Colon (tissue), 2 donors: Measurements from ENCODE around the gene MSANTD7.
"Not testable (repeated sequence)": the region's sequence is repeated elsewhere in the genome, so short reads cannot be mapped to it uniquely, and the experiment has no call there.

Experiments used
- FAIRE-seq: peaks from 2 replicates; lab custom pipeline; 2012; peaks lifted over from hg19 to GRCh38; lab: Jason Lieb, UNC
- donor health status: control.
- donor health status: control.

MSANTD7 gene

DNA sequence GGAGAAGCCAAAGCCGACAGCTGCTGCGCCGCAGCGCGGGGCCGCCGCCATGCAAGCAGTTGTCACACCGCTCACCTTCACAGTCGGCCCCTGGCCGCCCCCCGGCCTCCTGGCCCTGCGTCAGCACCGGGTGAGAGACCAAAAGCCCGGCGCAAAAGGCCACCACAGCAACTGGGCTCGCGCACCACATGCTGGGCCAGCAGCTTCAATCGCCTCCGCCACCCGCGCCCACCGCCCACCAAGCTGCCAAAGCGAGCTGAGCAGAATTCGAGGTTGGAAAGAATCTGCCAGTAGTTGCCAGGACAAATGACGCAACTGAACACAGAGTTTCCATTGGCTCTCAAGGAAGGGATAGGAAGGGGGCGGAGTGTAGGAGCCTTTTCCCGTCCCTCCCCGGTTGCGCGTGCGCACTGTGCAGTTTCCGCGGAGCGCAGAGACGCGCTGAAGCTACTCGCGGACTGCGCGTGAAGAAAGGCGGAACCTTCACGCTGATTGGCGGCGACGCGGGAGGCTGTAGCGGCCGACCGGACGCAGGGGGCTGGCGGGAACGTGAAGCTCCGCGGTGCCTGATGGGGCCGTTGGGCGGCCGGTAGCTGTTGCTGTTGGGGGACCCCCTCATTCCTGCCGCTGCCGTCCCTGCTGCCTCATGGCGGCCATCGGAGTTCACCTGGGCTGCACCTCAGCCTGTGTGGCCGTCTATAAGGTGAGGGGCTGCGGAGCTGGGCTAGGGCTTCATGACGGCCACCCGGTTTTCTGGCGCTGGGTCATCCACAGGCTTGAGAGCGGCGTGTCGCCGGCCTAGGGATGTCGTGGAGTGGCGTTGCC lies at the start of gene MSANTD7, which contains the start of the genes CDNF and HSPA14:
Gene MSANTD7, plus strand, starts transcription at position 550 of the 825 bp plus-strand sequence. CDS start 3,979 bp downstream, outside the sequence.
Gene CDNF, minus strand, starts transcription at position 281 of the 825 bp plus-strand sequence. Its CDS starts 91 bp downstream, at position 190.
Gene HSPA14, plus strand, starts transcription at position 550 of the 825 bp plus-strand sequence. Its CDS starts 97 bp downstream, at position 647.
- FAIRE-seq: peak; percentile 62

DNA sequence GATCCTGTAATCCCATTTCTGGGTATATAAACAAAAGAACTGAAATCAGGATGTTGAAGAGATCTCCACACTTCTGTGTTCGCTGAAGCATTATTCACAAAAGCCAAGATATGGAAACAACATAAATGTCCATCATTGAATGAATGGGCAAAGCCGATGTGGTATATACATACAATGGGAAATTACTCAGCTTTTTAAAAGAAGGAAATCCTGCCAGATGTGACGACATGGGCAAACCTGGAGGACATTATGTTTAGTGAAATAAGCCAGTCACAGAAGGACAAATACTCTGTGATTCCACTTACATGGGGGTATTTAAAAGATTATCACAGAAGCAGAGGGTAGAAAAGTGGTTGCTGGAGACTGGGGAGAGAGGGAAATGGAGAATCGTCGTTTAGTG lies 39.5 kb upstream of the MSANTD7 start:
- FAIRE-seq: no peak

- FAIRE-seq: no peak
Measured at GRCh38 chr10:14800397-14800796, 37.7 kb upstream of the MSANTD7 start.

DNA sequence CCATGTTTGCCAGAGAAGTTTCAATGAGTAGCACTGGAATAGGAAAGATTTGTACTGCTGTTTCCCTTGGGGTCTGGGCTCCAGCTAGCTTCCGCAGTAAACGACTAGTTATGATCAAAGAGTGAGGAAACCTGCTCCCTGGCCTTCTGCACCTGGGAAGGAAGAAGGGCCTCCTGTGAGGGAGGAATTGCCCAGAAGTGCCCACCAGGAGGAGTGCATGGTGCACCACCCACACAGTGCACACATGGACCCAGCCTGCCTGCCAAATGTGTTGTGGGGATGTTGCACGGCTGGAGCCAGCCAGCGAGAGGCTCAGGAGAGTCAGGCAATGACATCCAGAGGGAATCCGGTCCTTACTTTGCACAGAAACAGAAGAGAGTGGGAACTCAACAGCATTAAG lies 36.4 kb upstream of the MSANTD7 start:
- FAIRE-seq: no peak

GRCh38 chr10:14803827-14804226 lies 34.3 kb upstream of the MSANTD7 start:
- no peak for FAIRE-seq

- FAIRE-seq: no peak
Measured at GRCh38 chr10:14806318-14806717, 31.8 kb upstream of the MSANTD7 start.

DNA sequence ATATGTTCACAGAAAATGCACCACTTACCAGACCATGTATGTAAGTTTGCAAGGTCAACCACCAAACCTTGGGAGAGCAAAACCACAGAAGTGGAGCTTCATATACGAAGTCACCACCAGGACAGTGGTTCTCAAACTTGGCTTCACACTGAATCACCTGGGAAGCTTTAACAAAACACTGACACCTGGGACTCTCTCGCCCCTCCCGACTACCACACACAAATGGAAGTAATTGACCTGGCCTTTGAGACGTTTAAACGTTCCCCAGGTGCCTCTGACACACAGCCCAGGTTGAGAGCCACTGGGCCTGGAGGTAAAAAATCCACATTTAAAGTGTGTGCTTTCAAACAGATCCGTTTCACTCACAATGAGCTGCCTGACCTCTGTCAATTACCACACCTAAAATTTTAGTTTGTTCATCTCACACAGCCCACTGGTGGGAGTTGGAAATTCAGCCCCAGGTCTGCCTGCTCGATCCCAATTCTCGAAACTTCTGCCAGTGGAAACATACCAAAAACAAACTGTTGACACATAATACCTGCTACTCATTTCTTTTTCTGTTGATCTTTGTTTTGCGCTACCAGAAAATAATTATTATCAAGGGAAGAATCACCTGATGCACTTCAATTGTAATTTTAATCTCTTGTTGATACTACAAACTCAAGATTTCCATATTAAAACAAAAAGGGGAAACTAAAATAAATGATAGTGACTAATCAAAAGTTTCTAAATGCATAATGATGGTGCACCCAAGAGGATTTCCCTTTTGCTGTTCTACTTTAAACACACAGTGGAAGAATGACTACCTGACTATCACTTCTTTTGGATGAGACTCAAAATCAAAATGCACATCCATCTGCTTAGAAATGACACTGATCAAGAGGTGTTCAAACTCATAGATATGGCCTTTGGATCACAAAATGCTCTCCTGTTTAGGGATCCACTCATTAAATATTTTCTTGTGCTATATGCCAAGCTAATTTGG lies 26.8 kb upstream of the MSANTD7 start:
- FAIRE-seq: no peak

- no peak for FAIRE-seq
Measured at GRCh38 chr10:14812271-14812670, 25.8 kb upstream of the MSANTD7 start.

DNA sequence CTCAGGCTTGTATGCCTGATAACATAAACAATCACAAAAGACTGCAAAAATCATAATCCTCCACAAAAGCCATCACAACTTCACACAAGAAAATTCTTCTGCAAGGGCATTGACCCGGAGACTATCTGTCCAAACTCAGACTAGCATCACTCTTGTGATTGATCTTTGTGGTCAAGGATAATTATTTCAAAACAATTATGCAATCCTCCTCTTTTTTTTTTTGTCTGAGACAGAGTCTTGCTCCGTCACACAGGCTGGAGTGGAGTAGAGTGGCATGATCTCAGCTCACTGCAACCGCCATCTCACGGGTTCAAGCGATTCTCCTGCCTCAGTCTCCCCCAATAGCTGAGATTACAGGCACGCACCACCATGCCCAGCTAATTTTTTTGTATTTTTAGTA lies 22.4 kb upstream of the MSANTD7 start:
- no peak for FAIRE-seq

DNA sequence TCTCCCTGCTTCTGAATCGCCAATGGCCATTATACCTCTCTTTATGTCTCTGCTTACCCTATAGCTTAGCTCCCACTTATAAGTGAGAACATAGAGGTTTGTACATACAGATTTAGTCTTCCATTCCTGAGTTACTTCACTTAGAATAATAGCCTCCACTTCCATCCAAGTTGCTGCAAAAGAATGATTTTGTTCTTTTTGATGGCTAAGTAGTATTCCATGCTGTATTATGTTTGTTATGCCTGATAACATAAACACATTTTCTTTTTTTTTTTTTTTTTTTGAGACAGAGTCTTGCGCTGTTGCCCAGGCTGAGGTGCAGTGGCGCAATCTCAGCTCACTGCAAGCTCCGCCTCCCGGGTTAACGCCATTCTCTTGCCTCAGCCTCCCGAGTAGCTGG lies 21.4 kb upstream of the MSANTD7 start:
- not testable (repeated sequence) for FAIRE-seq

DNA sequence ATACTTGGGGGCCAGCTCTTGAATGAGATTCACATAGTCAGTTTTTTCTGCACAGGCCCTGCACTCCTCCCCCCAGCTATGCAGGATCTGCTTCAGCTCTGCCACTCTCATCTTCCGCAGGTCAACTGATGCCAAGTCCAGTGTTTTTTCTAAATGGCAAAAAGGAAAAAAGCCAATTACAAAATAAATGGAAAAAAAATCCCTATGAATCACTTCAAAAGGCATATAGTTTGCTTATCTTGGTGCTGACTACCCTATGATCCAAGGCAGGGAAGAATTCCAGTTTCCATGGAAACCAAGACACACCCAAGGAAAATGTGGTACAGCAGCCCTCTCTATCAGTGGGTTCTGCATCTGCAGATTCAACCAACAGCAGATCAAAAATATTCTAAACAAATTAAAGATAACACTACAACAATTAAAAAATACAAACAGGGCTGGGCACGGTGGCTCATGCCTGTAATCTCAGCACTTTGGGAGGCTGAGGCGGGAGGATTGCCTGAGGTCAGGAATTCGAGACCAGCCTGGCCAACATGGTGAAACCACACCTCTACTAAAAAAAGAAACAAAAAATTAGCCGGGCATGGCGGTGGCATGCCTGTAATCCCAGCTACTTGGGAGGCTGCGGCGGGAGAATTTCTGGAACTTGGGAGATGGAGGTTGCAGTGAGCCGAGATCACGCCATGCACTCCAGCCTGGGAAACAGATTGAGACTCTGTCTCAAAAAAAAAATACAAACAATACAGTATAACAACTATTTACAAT lies 17.9 kb upstream of the MSANTD7 start:
- FAIRE-seq: no peak

- no peak for FAIRE-seq
Measured at GRCh38 chr10:14820775-14821154, 17.3 kb upstream of the MSANTD7 start.

GRCh38 chr10:14821635-14822375 lies 16.3 kb upstream of the MSANTD7 start:
- FAIRE-seq: no peak

DNA sequence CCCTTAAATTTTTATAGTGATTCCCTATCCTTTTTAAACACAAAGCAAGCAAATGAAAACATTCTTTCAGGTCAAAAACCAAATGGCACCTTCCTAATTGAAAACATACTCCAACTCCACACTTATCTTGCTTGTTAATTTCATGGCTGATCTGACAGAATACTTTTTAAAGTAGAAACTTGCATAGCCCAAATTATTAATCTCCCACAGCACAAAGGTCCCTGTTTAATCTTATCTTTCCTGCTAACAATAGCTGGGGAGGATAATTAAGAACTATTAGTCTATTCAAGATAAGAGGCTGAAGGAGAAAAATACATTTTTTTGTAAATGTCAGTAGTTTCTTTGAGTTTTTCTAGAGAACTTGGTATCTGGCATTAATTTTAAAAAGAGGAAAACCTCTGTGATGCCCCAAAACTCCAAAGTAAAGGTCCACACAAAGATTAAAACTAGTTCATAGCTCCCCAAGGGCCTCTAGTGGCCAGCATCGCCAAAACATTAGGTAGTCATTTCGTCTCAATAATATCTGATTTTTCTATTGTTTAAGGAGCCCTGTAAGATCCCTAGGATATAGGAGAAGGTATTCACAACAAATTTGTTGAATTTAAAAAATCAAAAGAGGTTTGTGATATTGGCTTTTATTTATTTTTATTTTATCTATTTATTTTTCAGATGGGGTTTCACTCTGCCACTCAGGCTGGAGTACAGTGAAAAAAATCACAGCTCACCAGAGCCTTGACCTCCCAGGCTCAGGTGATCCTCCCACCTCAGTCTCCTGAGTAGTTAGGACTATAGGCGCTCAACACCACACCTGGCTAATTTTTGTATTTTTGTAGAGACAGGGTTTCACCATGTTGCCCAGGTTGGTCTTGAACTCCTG lies 15.0 kb upstream of the MSANTD7 start:
- peak; percentile 47 for FAIRE-seq

DNA sequence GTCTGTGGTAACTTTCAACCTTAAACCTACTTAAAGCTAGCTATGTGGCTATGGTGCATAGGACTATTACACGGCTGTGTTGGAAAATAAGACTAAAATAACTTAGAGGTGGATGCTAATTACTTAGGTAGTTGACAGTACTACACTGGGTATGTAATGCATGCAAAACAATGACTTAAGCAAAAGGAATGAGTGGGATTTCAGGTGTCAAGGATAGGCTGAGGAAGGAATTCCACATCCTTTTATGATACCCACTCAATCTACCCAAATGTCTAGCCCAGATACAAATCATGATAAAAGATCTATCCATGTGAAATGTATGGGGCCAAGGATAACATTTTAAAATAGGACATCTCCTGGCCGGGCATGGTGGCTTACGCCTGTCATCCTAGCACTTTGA lies 14.1 kb upstream of the MSANTD7 start:
- no peak for FAIRE-seq

GRCh38 chr10:14826076-14826829 lies 11.9 kb upstream of the MSANTD7 start:
- FAIRE-seq: no peak

- FAIRE-seq: no peak
Measured at GRCh38 chr10:14833106-14833505, 5.0 kb upstream of the MSANTD7 start.

GRCh38 chr10:14836208-14836607 lies 1.9 kb upstream of the MSANTD7 start:
- no peak for FAIRE-seq

DNA sequence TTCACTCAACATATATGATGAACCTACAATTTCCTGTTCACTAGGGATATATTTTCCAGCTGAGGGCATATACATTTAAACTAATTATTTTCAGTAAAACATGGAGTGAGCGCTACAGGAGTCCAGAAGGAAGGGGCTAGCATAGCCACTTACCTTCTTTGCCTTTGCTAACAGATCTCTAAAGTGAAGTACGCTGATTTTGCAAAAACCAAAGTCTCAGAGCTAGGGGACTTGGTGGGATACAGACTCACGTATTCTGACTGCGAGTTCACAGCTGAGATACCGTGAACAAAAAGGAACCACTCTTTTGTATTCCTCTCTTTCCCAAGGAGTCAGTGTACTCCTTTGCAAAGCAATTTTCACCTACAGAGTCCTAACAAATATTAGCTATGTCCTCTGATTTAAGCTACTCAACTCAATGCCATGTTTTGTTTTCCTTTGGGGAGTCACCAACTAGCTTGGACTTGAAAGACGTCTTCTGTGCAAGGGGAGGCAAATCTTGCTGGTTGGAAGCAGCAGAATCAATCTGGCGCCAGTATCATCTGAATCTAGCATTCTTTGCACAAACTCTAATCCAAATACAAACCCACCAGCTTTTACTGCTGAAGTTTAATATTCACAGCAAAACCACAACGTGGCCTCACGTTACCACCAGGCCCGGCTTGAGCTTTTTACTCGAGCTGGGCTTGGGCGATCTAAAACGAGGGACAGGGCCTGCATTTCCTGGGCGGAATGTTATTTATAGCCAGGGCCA lies 926 bp upstream of the MSANTD7 start:
- FAIRE-seq: no peak
